B cell (primary cell): Measurements from ENCODE around the gene CSF2RB. TPM values are rescaled to one million over a fixed set of nuclear protein-coding genes. Genes with fewer than 3 reads are reported as not detected.

Source experiments
- ATAC-seq: fragments of 200-7000 bp; cut with Tn5 transposase; one replicate; pipeline ENCODE4 v1.10.0; 2021; ENCODE audit warnings: low read depth, mild to moderate bottlenecking, moderate number of reproducible peaks, moderate library complexity
- CTCF ChIA-PET: fragments of 350-600 bp; sonication (Branson Sonifier 250); formaldehyde crosslinking; loops from one replicate; lab custom pipeline; 2021; ENCODE audit warnings: antibody characterized with exemption, inconsistent platforms; lab: Charles Lee
- POLR2A ChIA-PET: fragments of 350-600 bp; sonication (Branson Sonifier 250); formaldehyde crosslinking; loops from one replicate; lab custom pipeline; 2021; ENCODE audit warnings: antibody characterized with exemption; lab: Charles Lee
- DNase-seq: peaks from one replicate; pipeline ENCODE4 v3.0.0; 2013
- H2AFZ ChIP-seq: 2 replicates; pipeline ENCODE4 v1.6.1; 2012; ENCODE audit warnings: mild to moderate bottlenecking, low read depth, low read length; ENCODE audit not compliant: insufficient read depth, poor library complexity, severe bottlenecking
- H3K27ac ChIP-seq, 2 donors: 1 replicate in 1 of 2; 2 replicates in 1 of 2; pipeline ENCODE4 v1.5.1; 2012 to 2013; ENCODE audit warnings: low read length in 2 of 2, mild to moderate bottlenecking in 2 of 2, moderate library complexity in 1 of 2
- H3K27me3 ChIP-seq, 4 experiments: fragments of 200-600 bp in 1 of 4; sonication (generic) in 1 of 4; replicated peaks in 1 of 4; 1 replicate in 2 of 4; 2 replicates in 2 of 4; pipeline versions ENCODE4 v1.6.1 to v1.7.0; 2013 to 2016; ENCODE audit warnings: low read length in 3 of 4, mild to moderate bottlenecking in 2 of 4, mixed read lengths in 1 of 4, moderate library complexity in 1 of 4; ENCODE audit not compliant: insufficient read depth in 4 of 4, control insufficient read depth in 3 of 4; ENCODE audit errors: control extremely low read depth in 1 of 4
- H3K36me3 ChIP-seq, 2 experiments: replicated peaks in 1 of 2; 1 replicate in 1 of 2; 2 replicates in 1 of 2; pipeline versions ENCODE4 v1.6.1 to v1.7.1; 2013; ENCODE audit warnings: low read length in 1 of 2; ENCODE audit not compliant: insufficient read depth in 2 of 2, control insufficient read depth in 1 of 2; ENCODE audit errors: control extremely low read depth in 1 of 2, extremely low read depth in 1 of 2
- H3K4me1 ChIP-seq, 2 donors: fragments of 200-600 bp in 1 of 2; sonication (generic) in 1 of 2; 1 replicate in 1 of 2; 2 replicates in 1 of 2; pipeline versions ENCODE4 v1.5.1 to v1.6.1; 2013 to 2017; ENCODE audit warnings: low read length in 2 of 2; ENCODE audit not compliant: control insufficient read depth in 2 of 2, insufficient read depth in 2 of 2
- H3K4me2 ChIP-seq: replicated peaks from 2 replicates; pipeline ENCODE3; 2012; ENCODE audit warnings: mild to moderate bottlenecking, low read depth, low read length; ENCODE audit not compliant: poor library complexity, severe bottlenecking
- H3K4me3 ChIP-seq, 5 experiments: fragments of 200-600 bp in 1 of 5; sonication (generic) in 1 of 5; 1 replicate in 3 of 5; 2 replicates in 2 of 5; pipeline versions ENCODE4 v1.5.1 to v1.7.0; 2011 to 2016; ENCODE audit warnings: low read length in 4 of 5, mild to moderate bottlenecking in 4 of 5, low read depth in 2 of 5, control low read depth in 1 of 5, moderate library complexity in 1 of 5; ENCODE audit not compliant: insufficient read depth in 1 of 5; ENCODE audit errors: control extremely low read depth in 1 of 5, extremely low read depth in 1 of 5
- H3K79me2 ChIP-seq: fragments of 200-600 bp; sonication (generic); one replicate; pipeline ENCODE4 v1.6.0; 2016; ENCODE audit warnings: low read length; ENCODE audit not compliant: control insufficient read depth, insufficient read depth
- H3K9ac ChIP-seq: fragments of 200-600 bp; sonication (generic); 2 replicates; pipeline ENCODE4 v1.6.1; 2017; ENCODE audit warnings: mild to moderate bottlenecking, low read length, moderate library complexity
- H3K9me3 ChIP-seq, 3 donors: one replicate each; pipeline versions ENCODE4 v1.6.1 to v1.7.1; 2013; ENCODE audit warnings: low read length in 2 of 3; ENCODE audit not compliant: control insufficient read depth in 2 of 3, insufficient read depth in 1 of 3; ENCODE audit errors: control extremely low read depth in 1 of 3
- H4K20me1 ChIP-seq: 2 replicates; pipeline ENCODE4 v1.6.0; 2012; ENCODE audit warnings: mild to moderate bottlenecking, low read length; ENCODE audit not compliant: insufficient read depth, control insufficient read depth, poor library complexity, severe bottlenecking
- H3K27ac Mint-ChIP-seq: one replicate; pipeline ENCODE4 v1.8.0; 2021; ENCODE audit warnings: mixed read lengths
- H3K27me3 Mint-ChIP-seq: one replicate; pipeline ENCODE4 v1.8.0; 2021; ENCODE audit warnings: mixed read lengths
- H3K4me1 Mint-ChIP-seq: one replicate; pipeline ENCODE4 v1.8.0; 2021; ENCODE audit warnings: mixed read lengths
- H3K4me3 Mint-ChIP-seq: one replicate; pipeline ENCODE4 v1.8.0; 2021; ENCODE audit warnings: mixed read lengths
- H3K9me3 Mint-ChIP-seq: one replicate; pipeline ENCODE4 v1.8.0; 2022; ENCODE audit warnings: mixed read lengths; ENCODE audit not compliant: insufficient read depth
- CTCF ChIP-seq: fragments of 200-600 bp; IDR thresholded peaks from one replicate; pipeline ENCODE4 v1.8.0; 2022; ENCODE audit warnings: antibody characterized with exemption, mild to moderate bottlenecking
- EZH2 ChIP-seq: IDR thresholded peaks from 2 replicates; pipeline ENCODE4 v1.6.1; 2012; ENCODE audit warnings: borderline replicate concordance, low read depth, mild to moderate bottlenecking, moderate library complexity, low read length; ENCODE audit not compliant: insufficient read depth, poor library complexity, severe bottlenecking
- WGBS: methylation state at CpG from one replicate; pipeline ENCODE4 v1.1.5; 2013; ENCODE audit warnings: missing lambda C conversion rate; ENCODE audit not compliant: insufficient coverage; 5-methylcytosine and 5-hydroxymethylcytosine counted together
- intact Hi-C: fragments of 100-400 bp; cut with micrococcal nuclease; formaldehyde crosslinking; loops from one replicate; pipeline ENCODE4 v1.10.0; 2022
- polyA plus RNA-seq: library from polyadenylated mRNA; depleted of rRNA; stranded (reverse); fragments of >200 nt; gene quantifications from 2 replicates; pipeline ENCODE4 v1.2.3, GENCODE V29; 2012
- total RNA-seq, 2 donors: library from RNA; stranded (reverse); fragments of 120-200 nt in 1 of 2; gene quantifications; 1 replicate in 1 of 2; 2 replicates in 1 of 2; pipeline versions ENCODE4 v1.2.3 to v1.2.4, GENCODE V29; 2013 to 2022

CSF2RB gene
- total and polyA plus RNA-seq, 2 donors (not counting 1 experiment from before 2014, with no cell fraction given), result 22.0 to 39.7 TPM

DNA sequence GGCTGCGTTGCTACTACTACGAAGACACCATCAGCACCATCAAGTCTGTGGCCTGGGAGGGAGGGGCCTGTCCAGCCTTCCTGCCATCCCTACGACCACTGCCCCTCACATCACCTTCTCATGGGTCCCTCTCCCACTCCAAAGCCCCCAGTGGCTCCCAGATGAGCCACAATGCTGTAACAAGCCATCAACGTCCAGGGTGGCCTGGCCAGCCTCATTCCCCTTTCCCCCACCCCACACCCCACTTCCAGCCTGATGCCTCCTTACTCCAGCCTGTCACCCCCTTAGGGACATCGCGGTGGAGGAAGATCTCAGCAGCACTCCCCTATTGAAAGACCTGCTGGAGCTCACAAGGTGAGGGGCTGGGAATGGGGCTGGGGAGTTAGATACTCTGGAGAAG lies 37.7 kb upstream of the CSF2RB start:
- TF ChIP-seq CTCF (no peak), EZH2 (no peak)

DNA sequence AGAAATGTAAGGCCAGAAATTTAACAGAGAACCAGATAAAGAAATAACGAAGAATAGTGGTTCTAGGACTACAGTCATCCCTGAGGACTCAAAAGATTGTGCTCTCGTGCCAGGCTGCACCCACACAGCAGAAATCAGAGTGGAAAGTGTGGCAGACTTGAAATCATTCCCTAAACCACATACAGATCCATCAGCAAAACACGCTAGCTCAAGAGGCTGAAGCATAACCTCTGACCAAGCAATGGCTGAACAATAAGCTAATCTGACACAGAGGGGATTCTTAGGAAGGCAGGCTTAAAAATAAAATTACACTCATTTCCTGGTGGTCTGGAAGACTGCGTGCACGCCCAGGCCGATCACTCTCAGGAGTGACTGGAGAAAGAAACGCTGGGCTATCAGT lies 33.7 kb upstream of the CSF2RB start:
- no peaks in the 10 kb centered on the region for H3K4me1 Mint-ChIP-seq
- H3K27me3 ChIP-seq, result no peaks in the 10 kb centered on the region
- CTCF ChIA-PET, result no interaction called here
- no peak overlapping the region for H3K4me3 Mint-ChIP-seq
- POLR2A ChIA-PET, result no interaction called here
- H2AFZ ChIP-seq, result no peak overlapping the region
- no peak overlapping the region for H3K9ac ChIP-seq
- H3K9me3 Mint-ChIP-seq, result peaks cover 26% of the 10 kb centered on the region
- H4K20me1 ChIP-seq, result no peaks in the 10 kb centered on the region
- ATAC-seq, result no peak
- no peak overlapping the region for H3K4me3 ChIP-seq
- H3K27me3 Mint-ChIP-seq, result peaks cover 8% of the 10 kb centered on the region
- WGBS, result 92% methylated on average over 6 of the region's 7 CpGs
- no peaks in the 10 kb centered on the region for H3K79me2 ChIP-seq
- TF ChIP-seq CTCF (no peak), EZH2 (no peak)
- H3K27ac ChIP-seq, result no peak overlapping the region
- H3K9me3 ChIP-seq, result peaks cover 0 to 32% (median 28%) of the 10 kb centered on the region in 3 donors
- no peak overlapping the region for H3K4me2 ChIP-seq
- H3K27ac Mint-ChIP-seq, result no peak overlapping the region
- DNase-seq, result no peak
- intact Hi-C loops, result no loop called here
- H3K36me3 ChIP-seq, result peaks cover 9 to 32% of the 10 kb centered on the region in 2 experiments
- H3K4me1 ChIP-seq, result no peaks in the 10 kb centered on the region

More for the DNA sequence above, 37.7 kb upstream of the CSF2RB start:
- H3K9ac ChIP-seq, result no peak overlapping the region
- peaks cover 0 to 12% (median 9%) of the 10 kb centered on the region in 3 donors for H3K9me3 ChIP-seq
- H3K4me2 ChIP-seq, result no peak overlapping the region
- H3K79me2 ChIP-seq, result no peaks in the 10 kb centered on the region
- no peak overlapping the region for H3K4me3 ChIP-seq
- no peak overlapping the region for H3K27ac ChIP-seq
- Mint-ChIP-seq H3K4me3 (no peak overlapping the region), H3K27me3 (no peaks in the 10 kb centered on the region), H3K4me1 (peaks cover 6% of the 10 kb centered on the region), H3K9me3 (peaks cover 13% of the 10 kb centered on the region), H3K27ac (no peak overlapping the region)
- no peaks in the 10 kb centered on the region for H4K20me1 ChIP-seq
- 100% methylated on average over 2 of the region's 6 CpGs for WGBS
- intact Hi-C loops, result no loop called here
- no peak overlapping the region for H2AFZ ChIP-seq
- ATAC-seq (no peak), DNase-seq (no peak)
- H3K27me3 ChIP-seq, result no peaks in the 10 kb centered on the region
- POLR2A ChIA-PET, result no interaction called here
- H3K4me1 ChIP-seq, result peaks cover 0 to 6% of the 10 kb centered on the region in 2 donors
- CTCF ChIA-PET, result no interaction called here
- H3K36me3 ChIP-seq, result peaks cover 9 to 68% of the 10 kb centered on the region in 2 experiments
